ENCODE results near the gene SLC24A3.

Gene SLC24A3

GRCh38 chr20:19288061-19288460 is 75.6 kb downstream of the SLC24A3 start:
- no peak overlapping the region for H3K4me3 ChIP-seq (replicated peaks; ENCODE audit: low read depth, low read length)
- TF ChIP-seq, protein P1, sequence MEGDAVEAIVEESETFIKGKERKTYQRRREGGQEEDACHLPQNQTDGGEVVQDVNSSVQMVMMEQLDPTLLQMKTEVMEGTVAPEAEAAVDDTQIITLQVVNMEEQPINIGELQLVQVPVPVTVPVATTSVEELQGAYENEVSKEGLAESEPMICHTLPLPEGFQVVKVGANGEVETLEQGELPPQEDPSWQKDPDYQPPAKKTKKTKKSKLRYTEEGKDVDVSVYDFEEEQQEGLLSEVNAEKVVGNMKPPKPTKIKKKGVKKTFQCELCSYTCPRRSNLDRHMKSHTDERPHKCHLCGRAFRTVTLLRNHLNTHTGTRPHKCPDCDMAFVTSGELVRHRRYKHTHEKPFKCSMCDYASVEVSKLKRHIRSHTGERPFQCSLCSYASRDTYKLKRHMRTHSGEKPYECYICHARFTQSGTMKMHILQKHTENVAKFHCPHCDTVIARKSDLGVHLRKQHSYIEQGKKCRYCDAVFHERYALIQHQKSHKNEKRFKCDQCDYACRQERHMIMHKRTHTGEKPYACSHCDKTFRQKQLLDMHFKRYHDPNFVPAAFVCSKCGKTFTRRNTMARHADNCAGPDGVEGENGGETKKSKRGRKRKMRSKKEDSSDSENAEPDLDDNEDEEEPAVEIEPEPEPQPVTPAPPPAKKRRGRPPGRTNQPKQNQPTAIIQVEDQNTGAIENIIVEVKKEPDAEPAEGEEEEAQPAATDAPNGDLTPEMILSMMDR (IDR thresholded peaks at IDR 0.05; ENCODE audit: low read length, missing control alignments): no peak
- no peak for DNase-seq (ENCODE audit: low read depth)

GRCh38 chr20:19288636-19289035 is 76.2 kb downstream of the SLC24A3 start:
- no peak for DNase-seq (ENCODE audit: low read depth)
- H3K4me3 ChIP-seq (replicated peaks; ENCODE audit: low read depth, low read length): no peak overlapping the region
- TF ChIP-seq, protein P1 (IDR thresholded peaks at IDR 0.05; ENCODE audit: low read length, missing control alignments): no peak

DNA sequence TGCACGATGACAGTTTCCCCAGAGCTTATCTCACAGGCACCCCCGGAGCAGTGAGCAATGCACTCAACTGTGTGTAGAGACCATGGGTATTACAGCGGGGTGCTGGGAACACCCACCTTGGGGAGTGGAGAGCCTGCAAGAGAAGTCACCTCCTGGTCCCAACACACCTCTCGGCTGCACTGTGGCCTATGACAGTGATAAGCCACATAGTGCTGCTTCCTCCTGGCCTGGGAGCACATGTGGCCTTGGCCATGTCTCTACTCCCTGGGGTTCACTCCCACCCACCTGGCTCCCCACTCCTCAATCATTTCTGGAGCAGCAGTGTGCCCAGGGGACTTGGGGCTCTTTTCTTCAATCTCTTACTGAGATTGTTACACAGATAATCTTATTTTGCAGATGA is 77.0 kb downstream of the SLC24A3 start:
- H3K4me3 ChIP-seq (replicated peaks; ENCODE audit: low read depth, low read length): no peak overlapping the region
- TF ChIP-seq, protein P1 (IDR thresholded peaks at IDR 0.05; ENCODE audit: low read length, missing control alignments): no peak
- no peak for DNase-seq (ENCODE audit: low read depth)

- no peak for DNase-seq (ENCODE audit: low read depth)
- TF ChIP-seq, protein P1 (IDR thresholded peaks at IDR 0.05; ENCODE audit: low read length, missing control alignments): no peak
- H3K4me3 ChIP-seq (replicated peaks; ENCODE audit: low read depth, low read length): no peak overlapping the region
Observed at GRCh38 chr20:19291024-19291817, 78.8 kb downstream of the SLC24A3 start.

GRCh38 chr20:19291818-19292132 is 79.3 kb downstream of the SLC24A3 start:
- TF ChIP-seq, protein P1 (IDR thresholded peaks at IDR 0.05; ENCODE audit: low read length, missing control alignments): no peak
- DNase-seq (ENCODE audit: low read depth): no peak
- H3K4me3 ChIP-seq (replicated peaks; ENCODE audit: low read depth, low read length): no peak overlapping the region

DNA sequence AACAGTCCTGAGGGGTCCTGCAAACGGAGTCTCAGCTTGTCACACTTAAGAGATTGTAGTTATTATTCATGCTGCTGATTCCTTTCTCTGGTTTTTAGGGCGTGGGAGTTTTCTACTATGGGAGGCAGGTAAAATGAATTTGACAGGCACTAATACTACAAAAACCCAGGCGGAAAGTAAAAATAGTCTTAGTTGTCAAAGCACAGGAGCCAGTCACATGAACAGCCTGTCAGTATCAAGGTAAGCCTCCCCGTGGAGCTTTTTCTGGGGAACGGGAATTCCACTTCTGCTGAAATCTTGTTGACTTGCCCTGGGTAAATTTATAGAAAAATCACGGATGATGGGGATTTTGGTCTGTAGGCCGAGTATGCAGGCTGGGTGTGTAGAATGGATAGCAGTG is 79.8 kb downstream of the SLC24A3 start:
- no peak for DNase-seq (ENCODE audit: low read depth)
- no peak overlapping the region for H3K4me3 ChIP-seq (replicated peaks; ENCODE audit: low read depth, low read length)
- TF ChIP-seq, protein P1 (IDR thresholded peaks at IDR 0.05; ENCODE audit: low read length, missing control alignments): no peak

GRCh38 chr20:19295076-19295475 is 82.6 kb downstream of the SLC24A3 start:
- TF ChIP-seq, protein P1 (IDR thresholded peaks at IDR 0.05; ENCODE audit: low read length, missing control alignments): no peak
- DNase-seq (ENCODE audit: low read depth): no peak
- no peak overlapping the region for H3K4me3 ChIP-seq (replicated peaks; ENCODE audit: low read depth, low read length)

All from fibroblast of pulmonary artery (primary cell).